Spleen (tissue), 11 donors: ENCODE data around the gene DPH3. TPM values are rescaled to one million over a fixed set of nuclear protein-coding genes. Genes with fewer than 3 reads are reported as not detected.

Source experiments
- DNase-seq: peaks from one replicate; pipeline ENCODE4 v3.0.0-alpha.2; 2020
- H3K27ac ChIP-seq, 8 donors: fragments of 200-600 bp; sonication (generic) in 7 of 8; 1 replicate in 4 of 8; 2 replicates in 4 of 8; pipeline versions ENCODE4 v1.5.0 to v1.8.0; 2016 to 2021; ENCODE audit warnings: inconsistent platforms in 4 of 8, mild to moderate bottlenecking in 4 of 8, moderate library complexity in 1 of 8
- H3K27me3 ChIP-seq, 7 donors: fragments of 200-600 bp; sonication (generic) in 6 of 7; replicated peaks in 1 of 7; 1 replicate in 4 of 7; 2 replicates in 3 of 7; pipeline versions ENCODE4 v1.5.0 to v1.8.0; 2016 to 2021; ENCODE audit warnings: inconsistent platforms in 3 of 7, mild to moderate bottlenecking in 1 of 7
- H3K36me3 ChIP-seq, 6 donors: fragments of 200-600 bp; sonication (generic) in 5 of 6; 1 replicate in 4 of 6; 2 replicates in 2 of 6; pipeline versions ENCODE4 v1.5.0 to v1.8.0; 2016 to 2021; ENCODE audit warnings: inconsistent platforms in 2 of 6
- H3K4me1 ChIP-seq, 6 donors: fragments of 200-600 bp; sonication (generic) in 5 of 6; 1 replicate in 3 of 6; 2 replicates in 3 of 6; pipeline versions ENCODE4 v1.5.0 to v1.8.0; 2016 to 2021; ENCODE audit warnings: inconsistent platforms in 3 of 6
- H3K4me3 ChIP-seq, 8 donors: fragments of 200-600 bp; sonication (generic) in 7 of 8; 1 replicate in 4 of 8; 2 replicates in 4 of 8; pipeline versions ENCODE4 v1.5.0 to v1.8.0; 2016 to 2021; ENCODE audit warnings: inconsistent platforms in 4 of 8, mild to moderate bottlenecking in 4 of 8, moderate library complexity in 2 of 8
- H3K9me3 ChIP-seq, 8 donors: fragments of 200-600 bp; sonication (generic) in 7 of 8; 1 replicate in 4 of 8; 2 replicates in 4 of 8; pipeline versions ENCODE4 v1.5.0 to v1.8.0; 2016 to 2021; ENCODE audit warnings: inconsistent platforms in 4 of 8
- POLR2A ChIP-seq, 3 donors: fragments of 450-650 bp; IDR thresholded peaks; one replicate each; pipeline ENCODE4 v1.5.1; 2017; ENCODE audit warnings: antibody characterized with exemption in 3 of 3, mild to moderate bottlenecking in 1 of 3
- POLR2AphosphoS5 ChIP-seq, 3 donors: sonication (generic); formaldehyde crosslinking; IDR thresholded peaks; one replicate each; pipeline ENCODE4 v1.5.1; 2017; ENCODE audit warnings: antibody characterized with exemption in 3 of 3
- WGBS, 5 donors: extraction: QIAGEN DNeasy Blood & Tissue Kit in 3 of 5; methylation state at CpG; one replicate each; pipeline versions ENCODE4 v1.1.5 to v1.1.7; 2013 to 2018; 5-methylcytosine and 5-hydroxymethylcytosine counted together
- intact Hi-C: fragments of 100-400 bp; cut with DNase I; formaldehyde crosslinking; loops from one replicate; pipeline ENCODE4 v1.15.0; 2023; ENCODE audit warnings: low total_unique reads
- polyA plus RNA-seq, 3 donors: library from polyadenylated mRNA; stranded (reverse); fragments of 200-250 nt; gene quantifications; one replicate each; pipeline ENCODE4 v1.2.1, GENCODE V29; 2013
- total RNA-seq, 7 donors: library from RNA; depleted of rRNA in 3 of 7; stranded (reverse); fragments of >200 nt in 3 of 7; fragmentation: NEBNext Ultra II Directional in 4 of 7; extraction: Animal tissue kit (Norgen Biotek cat#: 25700) in 4 of 7; gene quantifications; one replicate each; pipeline versions ENCODE4 v1.1.0 to v1.2.1, GENCODE V29; 2016 to 2021
- TF ChIP-seq, protein P1 (sequence below), 11 experiments: fragments of 200-600 bp in 7 of 11; fragments of 450-650 bp in 4 of 11; sonication (generic) in 4 of 11; IDR thresholded peaks in 8 of 11; conservative IDR thresholded peaks in 3 of 11; 1 replicate in 7 of 11; 2 replicates in 4 of 11; pipeline versions ENCODE4 v1.4.0 to v1.8.0; 2016 to 2021; ENCODE audit warnings: antibody characterized with exemption in 11 of 11, inconsistent platforms in 4 of 11, mild to moderate bottlenecking in 1 of 11
- donor health status: healthy with polysubstance abuse.
- donor health status: DM: no; HTN: no; CAD: no; lungs with moderate emphysema.
- donor health status: DM: no; HTN: no; CAD: no.
- donor health status: Bipolar disorder and iron deficiency.
- donor health status: healthy.
- donor health status: DM: no; HTN: no; CAD: no.
- donor health status: DM: yes; HTN: yes; CAD: no.

Gene DPH3
- total and polyA plus RNA-seq, 10 donors = 7.2 to 17.9 (median 14.2) TPM

DNA sequence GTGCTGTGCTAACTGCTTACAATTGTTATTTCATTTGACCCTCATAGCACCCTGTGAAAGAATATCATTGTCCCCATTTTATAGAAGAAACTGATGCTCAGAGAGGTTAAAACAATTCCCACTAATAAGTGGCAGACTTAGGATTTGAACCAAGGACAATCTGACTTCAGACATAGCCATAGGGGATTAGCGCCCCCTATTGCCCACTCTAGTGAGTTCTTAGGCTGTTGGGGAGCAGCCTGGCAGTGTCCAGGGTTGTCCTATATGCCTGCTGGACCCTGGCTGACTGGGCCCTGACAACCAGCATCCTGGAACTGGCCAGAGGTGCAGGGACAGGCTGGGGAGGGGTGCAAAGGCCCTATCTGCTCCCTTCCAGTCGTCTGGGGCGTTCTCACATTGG lies 15.4 kb downstream of the DPH3 start:
- Histone ChIP-seq H3K4me1 (peaks cover 7 to 21% (median 13%) of the 10 kb centered on the region in 6 donors), H3K9me3 (no peaks in the 10 kb centered on the region), H3K27ac (no peak overlapping the region), H3K27me3 (no peaks in the 10 kb centered on the region), H3K4me3 (no peak overlapping the region), H3K36me3 (no peaks in the 10 kb centered on the region)
- intact Hi-C loops = loop anchor here (5.0 kb wide), 2 partner anchors 432 to 622 kb away; no protein-coding TSS in a partner anchor
- DNase-seq = peak; percentile 49
- TF ChIP-seq POLR2AphosphoS5 (IDR thresholded peaks at IDR 0.05) (no peak), POLR2A (IDR thresholded peaks at IDR 0.05) (no peak)
- TF ChIP-seq, protein P1, sequence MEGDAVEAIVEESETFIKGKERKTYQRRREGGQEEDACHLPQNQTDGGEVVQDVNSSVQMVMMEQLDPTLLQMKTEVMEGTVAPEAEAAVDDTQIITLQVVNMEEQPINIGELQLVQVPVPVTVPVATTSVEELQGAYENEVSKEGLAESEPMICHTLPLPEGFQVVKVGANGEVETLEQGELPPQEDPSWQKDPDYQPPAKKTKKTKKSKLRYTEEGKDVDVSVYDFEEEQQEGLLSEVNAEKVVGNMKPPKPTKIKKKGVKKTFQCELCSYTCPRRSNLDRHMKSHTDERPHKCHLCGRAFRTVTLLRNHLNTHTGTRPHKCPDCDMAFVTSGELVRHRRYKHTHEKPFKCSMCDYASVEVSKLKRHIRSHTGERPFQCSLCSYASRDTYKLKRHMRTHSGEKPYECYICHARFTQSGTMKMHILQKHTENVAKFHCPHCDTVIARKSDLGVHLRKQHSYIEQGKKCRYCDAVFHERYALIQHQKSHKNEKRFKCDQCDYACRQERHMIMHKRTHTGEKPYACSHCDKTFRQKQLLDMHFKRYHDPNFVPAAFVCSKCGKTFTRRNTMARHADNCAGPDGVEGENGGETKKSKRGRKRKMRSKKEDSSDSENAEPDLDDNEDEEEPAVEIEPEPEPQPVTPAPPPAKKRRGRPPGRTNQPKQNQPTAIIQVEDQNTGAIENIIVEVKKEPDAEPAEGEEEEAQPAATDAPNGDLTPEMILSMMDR (IDR thresholded peaks at IDR 0.05 in 8 of 11, conservative IDR thresholded peaks at IDR 0.05 in 3 of 11) = peak in 4 of 11 experiments; percentile 28 to 36 (median 32)
- 45 to 69% (median 57%) methylated on average over 1 to 3 of the region's 3 CpGs for WGBS, 5 donors

GRCh38 chr3:16248556-16248955 lies 16.2 kb downstream of the DPH3 start:
- DNase-seq = peak; percentile 32
- Histone ChIP-seq H3K36me3 (no peaks in the 10 kb centered on the region), H3K4me1 (peaks cover 7 to 25% (median 11%) of the 10 kb centered on the region in 6 donors), H3K27ac (no peak overlapping the region), H3K9me3 (no peaks in the 10 kb centered on the region), H3K27me3 (no peaks in the 10 kb centered on the region), H3K4me3 (no peak overlapping the region)
- 76 to 89% (median 87%) methylated on average over 5 of the region's 5 CpGs for WGBS, 5 donors
- intact Hi-C loops = loop anchor here (5.0 kb wide), 2 partner anchors 431 to 621 kb away; no protein-coding TSS in a partner anchor
- TF ChIP-seq POLR2A (IDR thresholded peaks at IDR 0.05) (no peak), POLR2AphosphoS5 (IDR thresholded peaks at IDR 0.05) (no peak)

GRCh38 chr3:16247282-16248061 lies 17.3 kb downstream of the DPH3 start:
- TF ChIP-seq POLR2A (IDR thresholded peaks at IDR 0.05) (no peak), POLR2AphosphoS5 (IDR thresholded peaks at IDR 0.05) (peak in 1 of 3 donors; percentile 41)
- TF ChIP-seq, protein P1 (IDR thresholded peaks at IDR 0.05 in 8 of 11, conservative IDR thresholded peaks at IDR 0.05 in 3 of 11) = peak; percentile 63 to 92 (median 90)
- 27 to 33% (median 30%) methylated on average over 17 of the region's 17 CpGs for WGBS, 5 donors
- intact Hi-C loops = loop anchor here (5.0 kb wide), 2 partner anchors 430 to 620 kb away; no protein-coding TSS in a partner anchor
- no peak overlapping the region for H3K27ac ChIP-seq
- H3K36me3 ChIP-seq = no peaks in the 10 kb centered on the region
- no peaks in the 10 kb centered on the region for H3K27me3 ChIP-seq
- H3K9me3 ChIP-seq = no peaks in the 10 kb centered on the region
- peak overlapping the region in 1 of 8 donors; percentile 27 for H3K4me3 ChIP-seq
- peak; percentile 89 for DNase-seq
- peaks cover 7 to 20% (median 11%) of the 10 kb centered on the region in 6 donors for H3K4me1 ChIP-seq

DNA sequence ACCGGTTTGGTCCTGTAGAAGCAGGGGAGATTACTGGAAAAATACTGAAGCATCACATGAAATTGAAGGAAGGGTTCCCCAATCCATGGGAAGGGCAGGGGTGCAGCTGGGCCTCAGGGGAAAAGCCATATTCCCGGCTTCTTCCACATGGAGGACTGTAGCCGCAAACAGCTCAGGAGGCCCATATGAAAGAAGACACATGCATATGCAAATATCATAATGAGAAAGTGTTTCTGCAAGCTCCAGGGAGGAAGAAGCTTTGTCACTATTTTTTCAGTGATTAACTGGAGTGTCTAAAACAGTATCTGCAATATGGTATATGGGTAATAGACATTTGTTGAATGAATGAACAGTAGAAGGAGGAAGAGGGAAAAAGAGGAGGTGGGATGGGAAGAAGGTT lies 19.1 kb downstream of the DPH3 start:
- Histone ChIP-seq H3K4me3 (no peak overlapping the region), H3K4me1 (peaks cover 7 to 20% (median 11%) of the 10 kb centered on the region in 6 donors), H3K27ac (no peak overlapping the region), H3K27me3 (no peaks in the 10 kb centered on the region), H3K9me3 (no peaks in the 10 kb centered on the region), H3K36me3 (no peaks in the 10 kb centered on the region)
- 87 to 100% (median 93%) methylated on average over 3 of the region's 3 CpGs for WGBS, 5 donors
- TF ChIP-seq POLR2A (IDR thresholded peaks at IDR 0.05) = no peak
- no peak for TF ChIP-seq POLR2AphosphoS5 (IDR thresholded peaks at IDR 0.05)
- TF ChIP-seq, protein P1 (IDR thresholded peaks at IDR 0.05 in 8 of 11, conservative IDR thresholded peaks at IDR 0.05 in 3 of 11) = no peak
- intact Hi-C loops = loop anchor here (5.0 kb wide), 2 partner anchors 428 to 618 kb away; no protein-coding TSS in a partner anchor
- DNase-seq = peak; percentile 20
